ENCODE data around the gene C22orf42. TPM values are rescaled to one million over a fixed set of nuclear protein-coding genes. Genes with fewer than 3 reads are reported as not detected.
"Not testable (repeated sequence)": the region's sequence is repeated elsewhere in the genome, so short reads cannot be mapped to it uniquely, and the experiment has no call there.

The C22orf42 gene
- total RNA-seq, 1 donor from 2014 or later = not detected

- H3K4me3 ChIP-seq; H3K27ac ChIP-seq; H3K4me1 ChIP-seq; H3K9me3 ChIP-seq; DNase-seq (ENCODE audit: extremely low spot score in 2 of 2); H3K36me3 ChIP-seq; H3K27me3 ChIP-seq; intact Hi-C loops (cut with DNase I): not testable (repeated sequence)
These were observed 10.7 kb downstream of the C22orf42 start for GRCh38 chr22:32148372-32148771.

- DNase-seq (ENCODE audit: extremely low spot score in 2 of 2); H3K36me3 ChIP-seq; H3K4me3 ChIP-seq; H3K27me3 ChIP-seq; H3K9me3 ChIP-seq; H3K27ac ChIP-seq; H3K4me1 ChIP-seq; intact Hi-C loops (cut with DNase I): not testable (repeated sequence)
These were observed 12.0 kb downstream of the C22orf42 start for GRCh38 chr22:32147128-32147527.

GRCh38 chr22:32144496-32145274, 14.4 kb downstream of the C22orf42 start:
- H3K9me3 ChIP-seq = no peaks in the 10 kb centered on the region
- no peak overlapping the region for H3K4me3 ChIP-seq
- TF ChIP-seq POLR2AphosphoS5 (IDR thresholded peaks at IDR 0.05; ENCODE audit: insufficient read depth in 1 of 2, low read depth in 1 of 2) = no peak
- no peak for TF ChIP-seq CTCF (IDR thresholded peaks at IDR 0.05)
- TF ChIP-seq POLR2A (IDR thresholded peaks at IDR 0.05) = no peak
- H3K27ac ChIP-seq = no peak overlapping the region
- no peaks in the 10 kb centered on the region for H3K27me3 ChIP-seq
- peak in 1 of 2 donors; percentile 77 for DNase-seq (ENCODE audit: extremely low spot score in 2 of 2)
- H3K36me3 ChIP-seq = no peaks in the 10 kb centered on the region
- intact Hi-C loops (cut with DNase I) = no loop called here
- H3K4me1 ChIP-seq = no peaks in the 10 kb centered on the region

- Histone ChIP-seq H3K36me3 (no peaks in the 10 kb centered on the region), H3K4me3 (no peak overlapping the region), H3K27ac (no peak overlapping the region), H3K27me3 (no peaks in the 10 kb centered on the region), H3K4me1 (no peaks in the 10 kb centered on the region), H3K9me3 (no peaks in the 10 kb centered on the region)
- TF ChIP-seq POLR2AphosphoS5 (IDR thresholded peaks at IDR 0.05; ENCODE audit: insufficient read depth in 1 of 2, low read depth in 1 of 2) (no peak), CTCF (IDR thresholded peaks at IDR 0.05) (no peak), POLR2A (IDR thresholded peaks at IDR 0.05) (no peak)
- DNase-seq (ENCODE audit: extremely low spot score in 2 of 2) = no peak
- intact Hi-C loops (cut with DNase I) = no loop called here
These were observed 16.5 kb downstream of the C22orf42 start for GRCh38 chr22:32142600-32142999.

- intact Hi-C loops (cut with DNase I) = not testable (repeated sequence)
These were observed 18.4 kb downstream of the C22orf42 start for GRCh38 chr22:32140688-32141087.

GRCh38 chr22:32138576-32138975, 20.5 kb downstream of the C22orf42 start:
- intact Hi-C loops (cut with DNase I); H3K4me3 ChIP-seq; H3K27me3 ChIP-seq; H3K36me3 ChIP-seq; DNase-seq (ENCODE audit: extremely low spot score in 2 of 2); H3K27ac ChIP-seq; H3K9me3 ChIP-seq; H3K4me1 ChIP-seq: not testable (repeated sequence)

More at GRCh38 chr22:32140688-32141087, 18.4 kb downstream of the C22orf42 start:
- H3K27me3 ChIP-seq; H3K36me3 ChIP-seq; H3K27ac ChIP-seq; H3K4me1 ChIP-seq; H3K4me3 ChIP-seq; DNase-seq (ENCODE audit: extremely low spot score in 2 of 2); H3K9me3 ChIP-seq: not testable (repeated sequence)

GRCh38 chr22:32137731-32138324, 21.3 kb downstream of the C22orf42 start:
- peak overlapping the region; percentile 31 to 35 for H3K4me3 ChIP-seq
- H3K27me3 ChIP-seq; H3K36me3 ChIP-seq; H3K27ac ChIP-seq; H3K4me1 ChIP-seq; intact Hi-C loops (cut with DNase I); DNase-seq (ENCODE audit: extremely low spot score in 2 of 2); H3K9me3 ChIP-seq: not testable (repeated sequence)

GRCh38 chr22:32136881-32137280, 22.2 kb downstream of the C22orf42 start:
- H3K27ac ChIP-seq; H3K9me3 ChIP-seq; H3K4me3 ChIP-seq; intact Hi-C loops (cut with DNase I); H3K27me3 ChIP-seq; H3K36me3 ChIP-seq; H3K4me1 ChIP-seq; DNase-seq (ENCODE audit: extremely low spot score in 2 of 2): not testable (repeated sequence)
